KBM-7 (cell line): Measurements from ENCODE around the gene C15orf62.

Experiments used
- DNase-seq: peaks from one replicate; pipeline ENCODE4 v3.0.0-alpha.2; 2015
- in situ Hi-C: fragments of 300-500 bp; cut with MboI; formaldehyde crosslinking; loops from 2 replicates; pipeline ENCODE4 v1.14.3; 2020; ENCODE audit warnings: low sequenced_read_pairs, low pct_unique_long_range_greater_than_20kb, mixed read lengths

C15orf62 gene

DNA sequence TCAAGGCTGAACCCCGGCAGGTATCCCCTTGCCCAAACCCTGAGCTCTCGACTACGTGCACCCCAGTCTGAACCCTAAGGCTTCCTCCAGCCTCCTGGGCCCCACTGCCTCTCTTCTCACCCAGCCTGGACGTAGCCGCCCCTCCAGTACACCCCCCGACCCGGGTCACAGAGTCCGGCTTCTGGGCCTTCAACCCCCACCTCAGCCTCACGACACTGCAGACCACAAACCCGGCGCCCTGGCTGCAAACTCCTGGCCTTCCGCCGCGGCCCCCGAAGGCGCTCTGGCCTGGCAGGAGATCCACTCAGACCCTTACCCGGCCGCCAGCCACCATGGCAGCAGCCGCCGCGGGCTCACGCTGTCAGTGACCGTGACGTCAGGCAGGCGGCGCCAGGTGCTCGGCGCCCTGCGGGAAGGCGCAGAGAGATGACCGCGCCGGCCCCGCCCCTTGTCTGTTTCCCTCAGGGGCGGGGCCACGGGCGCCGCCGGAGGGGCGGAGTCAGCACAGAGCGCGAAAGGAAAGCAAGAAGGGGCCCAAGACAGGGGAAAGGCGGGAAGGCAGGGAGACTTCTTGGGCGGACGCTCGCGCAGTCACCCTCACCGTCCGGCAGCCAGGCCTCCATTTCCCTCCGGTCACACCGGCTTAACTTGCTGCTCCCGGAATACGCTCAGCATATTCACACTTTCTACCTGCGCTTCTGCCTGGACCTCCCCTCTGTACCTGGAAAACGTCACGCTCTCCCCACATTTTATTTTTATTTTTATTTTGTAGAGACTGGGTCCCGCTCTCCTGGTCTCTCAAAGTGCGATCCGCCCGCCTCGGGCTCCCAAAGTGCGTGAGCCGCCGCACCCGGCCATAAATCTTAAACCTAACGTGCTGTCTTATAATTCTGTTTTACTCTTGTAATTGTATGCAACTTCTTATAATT, 14.6 kb upstream of the C15orf62 start, which contains the start of gene RMDN3:
TSS of gene RMDN3 (minus strand) at position 372 of the 929 bp plus-strand sequence. CDS start 471 bp downstream, outside the sequence.
- in situ Hi-C loops: no loop called here
- peak; percentile 98 for DNase-seq

DNA sequence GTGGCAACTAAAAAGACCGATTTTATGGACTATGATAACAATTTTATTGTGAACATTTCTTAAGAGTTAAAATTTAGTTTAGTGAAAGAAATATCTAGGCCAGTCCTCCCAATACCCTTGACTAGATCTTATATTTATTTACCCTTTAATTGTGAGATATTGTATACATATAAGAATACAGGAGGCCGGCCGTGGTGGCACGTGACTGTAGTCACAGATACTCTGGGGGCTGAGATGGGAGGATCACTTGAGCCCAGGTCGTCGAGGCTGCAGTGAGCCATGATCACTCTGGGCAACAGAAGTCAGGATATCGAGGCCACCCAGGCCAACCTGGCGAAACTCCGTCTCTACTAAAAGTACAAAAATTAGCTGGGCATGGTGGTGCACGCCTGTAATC, 14.0 kb upstream of the C15orf62 start:
- no peak for DNase-seq
- in situ Hi-C loops: no loop called here

DNA sequence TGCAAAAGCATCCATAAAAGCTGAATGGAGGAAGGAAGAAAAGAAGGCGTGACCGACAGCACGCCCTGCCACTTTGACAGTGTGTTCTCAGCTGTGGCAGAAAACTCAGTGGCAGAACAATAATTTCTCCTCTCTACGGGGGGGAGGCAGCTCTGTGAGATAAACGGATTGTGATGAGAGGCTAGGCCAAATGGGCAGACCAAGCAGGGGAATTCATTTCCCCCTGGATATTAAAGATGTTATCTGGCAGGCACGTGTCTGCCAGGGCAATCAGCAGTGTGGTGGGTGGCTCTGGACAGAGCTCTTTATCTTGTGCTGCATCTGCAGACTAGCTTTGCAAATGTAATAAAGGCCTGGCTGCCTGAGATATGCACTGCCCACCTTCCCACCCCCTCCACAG, 12.8 kb upstream of the C15orf62 start:
- in situ Hi-C loops: no loop called here

DNA sequence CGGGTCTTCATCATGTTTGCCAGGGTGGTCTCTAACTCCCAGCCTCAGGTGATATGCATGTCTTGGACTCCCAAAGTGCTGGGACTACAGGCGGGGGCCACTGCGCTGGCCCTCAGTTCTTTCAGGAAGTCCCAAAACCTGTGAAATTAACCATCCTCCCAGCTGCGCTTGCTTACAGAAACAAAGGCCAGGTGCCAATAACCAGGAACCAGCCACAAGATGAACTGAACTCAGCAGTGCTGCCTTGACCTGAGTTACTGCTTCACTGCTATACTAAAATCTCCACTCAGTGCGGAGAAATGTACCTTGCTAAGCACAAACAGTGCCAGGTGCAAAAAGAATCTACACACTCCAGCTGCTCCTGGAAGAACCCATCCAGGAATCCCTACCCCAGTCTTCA, 9.8 kb upstream of the C15orf62 start:
- in situ Hi-C loops: no loop called here

More for the DNA sequence above, 12.8 kb upstream of the C15orf62 start:
- DNase-seq: peak; percentile 82

DNA sequence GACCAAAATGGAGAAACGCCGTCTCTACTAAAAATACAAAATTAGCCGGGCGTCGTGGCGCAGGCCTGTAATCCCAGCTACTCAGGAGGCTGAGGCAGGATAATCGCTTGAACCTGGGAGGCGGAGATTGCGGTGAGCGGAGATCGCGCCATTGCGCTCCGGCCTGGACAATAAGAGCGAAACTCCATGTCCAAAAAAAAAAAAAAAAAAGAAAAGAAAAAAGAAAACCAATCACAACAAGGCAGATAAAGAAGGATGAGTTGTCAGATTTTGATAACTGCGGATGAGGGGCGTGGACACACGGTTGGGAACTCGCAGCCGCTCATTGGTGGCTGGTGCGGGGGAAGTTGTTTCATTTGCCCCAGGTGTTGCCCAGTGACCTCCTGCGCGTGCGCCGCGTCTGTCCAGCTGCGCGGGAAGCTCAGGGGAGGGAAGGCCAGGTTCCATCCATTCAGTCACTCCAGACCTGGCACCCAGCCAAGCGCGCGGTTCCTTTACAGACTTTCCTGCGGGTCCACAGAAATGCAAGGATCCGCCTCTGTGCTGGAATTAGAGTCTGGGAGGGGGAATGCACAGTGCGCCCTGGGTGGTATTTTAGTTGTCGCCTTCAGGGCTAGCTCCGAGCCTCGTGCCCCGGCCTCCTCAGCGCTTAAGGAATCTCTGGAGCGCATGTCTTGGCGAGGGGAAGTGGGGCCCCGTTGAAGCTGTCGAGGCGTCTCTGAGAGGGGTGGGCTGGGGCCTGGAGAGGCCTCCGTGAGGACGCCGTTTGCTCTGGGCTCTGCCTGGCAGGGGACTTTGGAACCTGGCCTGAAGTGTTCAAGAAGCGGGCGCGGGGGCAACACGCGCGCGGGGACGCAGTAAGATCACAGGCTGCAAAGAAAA, 6.6 kb upstream of the C15orf62 start:
- DNase-seq: peak; percentile 54

More for the DNA sequence above, 9.8 kb upstream of the C15orf62 start:
- DNase-seq: no peak

DNA sequence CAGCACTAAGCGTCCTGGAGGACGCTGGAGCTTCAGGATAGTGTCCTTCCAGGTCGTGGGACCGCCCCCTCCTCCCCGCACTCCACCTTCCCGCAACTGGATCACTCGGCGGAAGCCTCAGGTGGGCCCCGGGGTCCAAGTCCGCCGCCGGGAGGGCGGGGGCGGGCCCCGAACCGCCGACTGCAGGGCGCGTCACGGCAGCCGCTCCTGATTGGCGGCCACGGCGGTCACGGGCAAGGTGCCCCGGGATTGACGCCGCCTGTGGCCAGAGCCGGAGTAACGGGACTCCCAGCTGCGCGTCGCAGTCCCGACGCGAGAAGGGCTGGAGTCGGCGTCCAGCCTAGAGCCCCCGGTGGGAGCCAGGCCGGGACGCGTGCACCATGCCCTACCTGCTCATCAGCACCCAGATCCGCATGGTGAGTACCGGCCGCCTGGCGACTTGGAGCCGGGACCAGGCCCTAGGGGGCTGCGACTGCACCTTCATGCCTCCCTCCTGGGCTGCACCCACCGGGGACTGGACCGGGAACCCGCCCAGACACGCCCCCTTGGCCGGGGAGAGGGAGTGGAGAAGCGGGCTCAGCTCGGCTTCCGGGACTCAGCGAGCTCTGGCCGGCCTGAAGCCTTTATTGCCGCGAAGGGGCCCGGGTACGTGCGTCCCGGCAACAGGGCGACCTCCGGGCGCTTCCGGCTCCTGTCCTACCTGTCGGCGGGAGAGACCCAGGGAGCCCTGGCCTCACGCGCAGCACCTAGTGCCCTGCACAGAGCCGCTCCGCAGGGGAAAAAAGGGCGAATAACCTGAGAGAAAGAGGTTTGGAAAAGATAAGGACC, 5.8 kb upstream of the C15orf62 start, which contains the start of gene GCHFR:
TSS of gene GCHFR (plus strand) at position 268 of the 828 bp plus-strand sequence. CDS start at position 381, 113 bp downstream.
- in situ Hi-C loops: no loop called here
- DNase-seq: peak; percentile 76

More for the DNA sequence above, 6.6 kb upstream of the C15orf62 start:
- in situ Hi-C loops: no loop called here

DNA sequence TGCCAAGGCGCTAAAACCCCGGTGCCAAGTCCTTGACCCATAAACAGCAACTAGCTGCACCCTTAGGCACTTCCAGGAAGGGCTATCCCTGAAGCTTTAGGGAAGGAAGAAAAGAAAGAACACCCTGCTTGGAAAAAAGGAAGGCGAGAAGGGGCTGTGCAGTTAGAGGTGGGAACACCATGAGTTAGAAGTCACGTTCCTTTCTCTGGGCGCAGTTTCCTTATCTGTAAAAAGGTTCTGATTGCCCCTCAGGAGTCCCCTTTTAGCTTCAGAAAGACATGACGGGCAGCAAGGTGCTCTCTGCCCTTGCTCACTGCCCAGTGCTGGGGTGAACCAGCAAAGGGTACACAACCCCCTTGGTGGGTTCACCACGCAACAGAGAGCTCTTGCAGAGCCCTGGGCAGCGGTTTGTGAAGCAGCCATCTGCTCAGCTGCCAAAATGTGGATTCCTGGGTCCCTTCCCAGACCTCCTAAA, 5.1 kb upstream of the C15orf62 start:
- peak; percentile 38 for DNase-seq
- in situ Hi-C loops: no loop called here

DNA sequence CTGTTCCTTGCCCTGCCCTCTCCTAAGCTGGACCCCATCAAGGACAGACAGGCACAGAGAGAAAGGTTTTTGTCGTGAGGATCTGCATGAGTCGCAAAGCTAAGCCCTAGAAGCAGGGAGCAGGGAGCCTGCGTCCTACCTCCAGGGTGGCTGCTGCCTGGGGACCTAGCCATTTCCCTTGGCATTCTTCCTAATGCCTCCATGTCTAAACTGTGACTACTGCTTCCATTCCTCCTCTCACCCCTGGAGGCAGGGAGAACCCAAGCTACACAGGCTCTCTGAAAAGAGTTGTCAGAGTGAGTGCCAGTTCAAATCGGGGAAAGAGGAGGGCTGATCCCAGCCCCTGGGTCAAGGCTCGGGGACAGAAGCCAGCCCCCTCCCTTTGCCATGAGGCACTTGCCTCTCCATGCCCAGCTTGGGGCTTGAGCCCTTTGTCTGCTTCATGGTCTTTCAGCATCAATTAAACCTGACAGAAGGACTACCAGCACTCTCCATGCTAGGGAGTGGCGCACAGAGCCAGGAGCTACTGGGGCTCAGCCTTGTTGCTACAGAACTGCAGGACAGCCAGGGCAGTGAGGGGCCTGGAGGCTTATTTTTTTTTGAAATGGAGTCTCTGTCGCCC, 3.5 kb upstream of the C15orf62 start:
- DNase-seq: no peak

DNA sequence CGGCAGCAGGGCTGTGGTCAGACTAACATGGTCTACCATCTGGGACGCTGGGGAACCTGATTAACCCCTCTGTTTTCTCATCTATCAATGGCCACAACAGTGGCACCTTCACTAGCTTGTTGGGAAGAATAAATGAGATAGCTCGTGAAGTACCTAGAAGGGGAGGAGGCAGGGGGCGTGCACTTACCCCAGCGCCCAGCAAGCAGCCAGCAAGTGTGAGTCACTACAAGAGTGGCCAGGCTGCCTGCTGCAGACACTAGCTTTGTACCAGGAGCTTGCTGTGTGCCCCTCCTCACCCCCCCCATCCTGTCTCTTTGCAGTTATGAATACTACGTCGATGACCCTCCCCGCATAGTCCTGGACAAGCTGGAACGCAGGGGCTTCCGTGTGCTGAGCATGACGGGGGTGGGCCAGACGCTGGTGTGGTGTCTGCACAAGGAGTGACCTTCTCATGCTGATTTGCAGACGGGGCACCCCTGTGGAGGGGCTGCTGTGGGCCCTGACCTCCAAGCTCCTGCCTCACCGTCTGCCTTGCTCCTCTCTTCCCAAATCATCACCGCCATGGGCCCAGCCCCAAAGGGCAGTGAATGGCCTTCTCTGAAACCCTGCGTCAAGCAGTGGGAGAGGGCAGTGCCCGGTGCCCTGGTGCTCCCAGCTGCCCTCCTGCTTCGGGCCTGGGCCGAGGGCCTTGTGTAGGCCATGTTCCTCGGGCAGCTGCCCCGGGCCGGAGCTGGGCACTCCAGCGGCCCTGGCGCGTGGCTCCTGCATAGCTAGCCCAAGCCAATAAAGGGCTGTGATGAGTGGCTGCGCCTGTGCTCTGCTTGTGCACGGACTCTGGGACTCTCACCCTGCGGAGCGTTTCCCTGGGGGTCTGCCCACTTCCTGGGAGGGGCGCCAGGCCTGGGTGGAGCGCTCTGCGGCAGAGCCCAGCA, 2.6 kb upstream of the C15orf62 start:
- no peak for DNase-seq
- in situ Hi-C loops: no loop called here

More for the DNA sequence above, 3.5 kb upstream of the C15orf62 start:
- in situ Hi-C loops: no loop called here

DNA sequence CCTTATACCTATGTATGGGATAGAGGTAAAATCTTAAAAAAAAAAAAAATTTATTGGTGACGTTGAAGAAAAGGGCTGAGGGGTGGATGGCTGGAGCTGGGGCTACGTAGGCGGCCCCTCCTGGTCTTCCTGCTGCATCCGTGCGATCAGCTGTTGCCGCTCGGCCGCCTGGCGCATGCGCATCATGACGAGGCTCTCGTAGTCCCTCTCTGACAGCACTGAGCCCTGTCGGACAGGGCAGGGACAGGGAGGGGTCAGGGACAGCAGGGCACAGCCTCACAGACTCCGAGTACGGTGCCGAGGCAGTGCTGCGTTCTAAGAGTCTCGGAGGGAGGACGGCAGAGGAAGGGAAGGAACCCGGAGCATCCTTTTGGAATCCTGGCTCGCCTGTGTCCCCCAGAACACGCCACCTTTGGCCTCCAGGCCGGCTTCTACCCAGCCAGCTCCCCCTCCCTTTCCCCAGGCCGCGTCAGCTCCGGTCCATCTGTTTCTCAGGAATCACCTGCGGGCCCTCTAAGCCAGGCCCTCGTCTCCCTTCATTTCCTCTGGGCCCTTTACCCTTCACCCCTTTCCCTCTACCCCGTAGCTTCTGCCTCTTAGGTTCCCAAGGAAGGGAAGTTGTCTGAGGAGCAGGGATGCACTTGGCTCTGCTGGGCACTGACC, 1.8 kb upstream of the C15orf62 start:
- no peak for DNase-seq
- in situ Hi-C loops: no loop called here

DNA sequence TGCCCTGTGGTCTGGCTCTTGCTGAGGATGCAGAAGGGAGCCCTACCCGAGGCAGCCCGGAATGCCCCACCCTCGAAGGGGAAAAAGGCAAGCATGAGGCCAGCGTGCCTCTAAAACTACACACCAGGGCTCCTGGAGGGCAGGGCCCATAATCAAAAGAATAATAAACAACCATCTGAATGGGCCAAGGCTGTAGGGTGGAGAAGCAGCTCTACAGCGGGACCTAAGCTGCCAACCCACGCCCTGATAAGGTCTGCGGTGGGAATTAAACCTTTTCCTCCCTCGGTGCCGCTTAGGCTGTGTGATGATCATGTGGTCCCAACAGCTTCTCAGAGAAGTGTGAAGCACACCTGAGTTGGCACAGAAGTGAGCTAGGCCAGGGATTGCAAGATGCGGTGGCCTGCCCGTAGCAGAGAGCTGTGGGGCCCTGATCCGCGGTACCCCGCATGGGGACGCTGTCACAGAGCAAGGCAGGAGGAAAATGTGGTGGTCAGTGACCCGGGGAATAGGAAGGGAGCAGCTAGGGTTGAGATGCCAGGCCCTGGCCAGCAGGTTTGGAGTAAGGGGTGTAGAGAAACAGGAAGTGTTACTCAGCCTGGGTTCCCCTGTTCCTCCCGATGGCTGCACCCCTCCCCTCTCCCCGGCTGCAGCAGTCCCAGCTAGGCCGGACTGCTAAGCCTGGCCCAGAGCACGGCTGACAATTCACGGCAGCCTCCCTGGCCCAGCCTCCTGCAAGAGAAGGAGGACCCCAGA, 1.1 kb upstream of the C15orf62 start:
- in situ Hi-C loops: no loop called here
- DNase-seq: no peak

DNA sequence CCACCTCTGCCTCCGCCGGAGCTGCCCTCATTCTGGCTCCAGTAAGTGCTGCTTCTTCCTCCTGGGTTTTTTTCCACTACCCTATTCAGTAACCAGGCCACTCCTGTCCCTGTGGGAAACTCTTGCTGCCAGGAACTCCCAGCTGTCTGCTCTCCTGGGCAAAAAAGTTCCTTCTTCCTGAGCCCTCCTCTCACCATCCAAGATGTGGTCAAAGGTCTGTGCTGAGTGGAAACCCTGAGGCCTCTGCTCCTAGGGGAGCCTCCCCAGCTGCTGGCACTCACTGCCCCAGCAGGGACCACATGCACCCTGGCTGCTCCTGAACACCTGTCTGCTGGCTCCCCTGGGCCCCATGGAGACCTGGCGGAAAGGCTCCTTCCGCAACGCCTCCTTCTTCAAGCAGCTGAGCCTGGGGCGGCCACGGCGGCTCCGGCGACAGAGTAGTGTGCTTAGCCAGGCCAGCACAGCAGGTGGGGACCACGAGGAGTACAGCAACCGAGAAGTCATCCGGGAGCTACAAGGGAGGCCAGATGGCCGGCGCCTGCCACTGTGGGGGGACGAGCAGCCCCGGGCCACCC, 454 bp downstream of the C15orf62 start:
- no peak for DNase-seq
- in situ Hi-C loops: no loop called here

DNA sequence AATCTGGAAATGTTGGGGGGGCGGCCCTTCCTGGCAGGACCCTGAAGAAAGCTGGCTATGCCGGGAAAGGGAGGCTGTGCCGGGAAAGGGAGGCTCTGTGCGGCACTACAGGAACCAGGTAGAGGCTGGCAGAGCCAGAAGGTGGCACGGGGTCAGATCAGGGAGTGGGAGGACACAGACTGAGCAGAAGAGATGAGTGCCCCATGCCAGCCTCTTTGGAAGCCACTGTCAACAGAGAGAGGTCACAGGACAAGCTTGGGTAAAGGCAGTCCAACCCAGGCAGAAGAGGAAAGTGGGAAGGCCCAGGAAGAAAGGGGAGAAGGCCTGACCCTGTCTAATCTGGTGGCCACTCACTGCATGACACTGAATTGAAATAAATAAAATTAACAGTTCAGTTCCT, 1.5 kb downstream of the C15orf62 start:
- in situ Hi-C loops: no loop called here
- no peak for DNase-seq

DNA sequence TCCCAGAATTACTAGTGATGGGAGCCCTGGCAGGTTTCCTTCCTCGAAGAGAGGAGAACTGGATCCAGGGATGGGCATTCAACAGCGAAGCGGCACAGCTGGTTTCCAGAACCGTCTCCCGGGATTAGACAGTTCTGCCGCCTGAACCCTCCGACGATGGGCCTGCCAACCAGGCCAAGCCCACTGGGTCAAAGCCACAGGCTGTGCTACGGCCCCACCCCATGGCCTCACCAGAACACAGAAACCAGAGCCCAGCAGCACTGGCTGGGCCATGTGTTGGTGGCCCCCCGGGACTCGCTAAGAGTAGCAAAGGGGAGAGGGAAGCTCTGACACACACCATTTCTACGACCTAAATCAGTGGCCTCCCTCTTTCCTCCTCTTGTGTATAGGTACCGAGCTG, 2.2 kb downstream of the C15orf62 start:
- in situ Hi-C loops: no loop called here
- no peak for DNase-seq

DNA sequence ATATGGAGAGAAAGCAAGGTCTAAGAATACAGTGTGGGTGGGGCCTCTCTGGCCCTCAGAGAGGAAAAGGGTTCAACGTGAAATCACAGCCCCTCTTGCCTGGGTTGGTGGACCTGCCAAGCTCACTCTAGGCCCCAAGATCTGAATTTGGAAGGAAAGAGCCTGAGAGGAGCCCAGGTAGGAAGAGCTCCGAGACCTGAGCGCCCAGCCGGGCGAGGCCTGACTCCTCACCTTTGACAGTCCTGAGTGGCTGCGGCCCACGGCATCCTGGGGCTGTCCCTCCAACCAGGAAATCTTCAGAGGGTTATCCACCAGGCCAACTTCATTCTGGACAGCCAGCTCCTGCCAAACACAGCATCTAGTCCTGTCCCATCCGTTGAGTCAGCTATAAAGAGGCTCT, 3.7 kb downstream of the C15orf62 start:
- in situ Hi-C loops: no loop called here
- no peak for DNase-seq

DNA sequence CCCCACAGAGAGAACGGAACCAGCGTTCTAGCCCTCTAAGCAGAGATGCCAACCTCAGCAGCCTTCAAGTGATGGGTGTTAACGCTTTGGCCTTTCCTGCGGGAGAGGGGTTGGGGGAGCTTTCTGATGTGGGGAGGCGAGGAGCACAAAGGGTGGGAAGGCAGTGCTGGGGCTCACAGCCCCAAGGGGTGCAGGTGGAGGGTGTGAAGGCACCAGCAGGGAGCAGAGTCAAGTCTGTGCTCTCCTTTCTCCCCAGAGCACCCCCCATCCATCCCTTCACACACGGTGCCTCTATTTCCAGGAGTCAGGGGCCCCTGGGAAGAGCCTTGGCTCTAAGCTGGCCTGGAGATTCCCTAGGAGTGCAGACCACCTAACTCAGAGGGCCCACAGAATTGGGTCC, 4.1 kb downstream of the C15orf62 start:
- no peak for DNase-seq
- in situ Hi-C loops: no loop called here
